GM10266 (cell line): Measurements from ENCODE around the gene RPLP1.

Source experiments
- DNase-seq: peaks from one replicate; pipeline ENCODE4 v3.0.0; 2012; ENCODE audit errors: extremely low spot score
- TF ChIP-seq, protein P1 (sequence below): IDR thresholded peaks from 2 replicates; pipeline ENCODE4 v1.5.1; 2012; ENCODE audit warnings: mild to moderate bottlenecking, low read depth; ENCODE audit not compliant: control insufficient read depth, insufficient read depth; ENCODE audit errors: missing control alignments

The RPLP1 gene

DNA sequence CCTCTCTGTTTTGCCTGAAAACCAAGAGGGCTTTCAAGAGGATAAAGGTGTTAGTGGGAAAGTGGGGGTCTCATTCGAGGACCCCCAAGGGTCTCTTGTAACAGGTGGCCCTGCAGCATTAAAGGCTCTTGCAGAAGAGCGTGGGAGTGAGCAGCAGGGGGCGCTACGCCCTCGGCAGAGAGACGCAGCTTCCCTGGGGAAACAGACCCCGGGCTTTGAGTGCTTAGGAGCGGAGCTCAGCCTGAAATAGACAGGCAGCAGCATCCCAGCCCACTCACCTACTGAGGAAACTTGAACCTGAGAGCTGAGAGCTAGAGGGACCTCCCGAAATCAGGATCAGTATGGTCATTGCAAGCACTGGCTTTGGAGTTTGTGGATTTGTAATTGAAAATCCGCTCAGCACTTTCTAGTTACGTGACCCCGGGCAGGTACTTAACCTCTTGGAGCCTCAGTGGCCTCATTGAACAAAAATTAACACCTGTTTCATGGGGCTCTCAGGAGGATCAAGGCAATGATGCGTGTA lies 25.7 kb downstream of the RPLP1 start:
- peak; percentile 50 for DNase-seq
- TF ChIP-seq, protein P1, sequence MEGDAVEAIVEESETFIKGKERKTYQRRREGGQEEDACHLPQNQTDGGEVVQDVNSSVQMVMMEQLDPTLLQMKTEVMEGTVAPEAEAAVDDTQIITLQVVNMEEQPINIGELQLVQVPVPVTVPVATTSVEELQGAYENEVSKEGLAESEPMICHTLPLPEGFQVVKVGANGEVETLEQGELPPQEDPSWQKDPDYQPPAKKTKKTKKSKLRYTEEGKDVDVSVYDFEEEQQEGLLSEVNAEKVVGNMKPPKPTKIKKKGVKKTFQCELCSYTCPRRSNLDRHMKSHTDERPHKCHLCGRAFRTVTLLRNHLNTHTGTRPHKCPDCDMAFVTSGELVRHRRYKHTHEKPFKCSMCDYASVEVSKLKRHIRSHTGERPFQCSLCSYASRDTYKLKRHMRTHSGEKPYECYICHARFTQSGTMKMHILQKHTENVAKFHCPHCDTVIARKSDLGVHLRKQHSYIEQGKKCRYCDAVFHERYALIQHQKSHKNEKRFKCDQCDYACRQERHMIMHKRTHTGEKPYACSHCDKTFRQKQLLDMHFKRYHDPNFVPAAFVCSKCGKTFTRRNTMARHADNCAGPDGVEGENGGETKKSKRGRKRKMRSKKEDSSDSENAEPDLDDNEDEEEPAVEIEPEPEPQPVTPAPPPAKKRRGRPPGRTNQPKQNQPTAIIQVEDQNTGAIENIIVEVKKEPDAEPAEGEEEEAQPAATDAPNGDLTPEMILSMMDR: peak; percentile 81

DNA sequence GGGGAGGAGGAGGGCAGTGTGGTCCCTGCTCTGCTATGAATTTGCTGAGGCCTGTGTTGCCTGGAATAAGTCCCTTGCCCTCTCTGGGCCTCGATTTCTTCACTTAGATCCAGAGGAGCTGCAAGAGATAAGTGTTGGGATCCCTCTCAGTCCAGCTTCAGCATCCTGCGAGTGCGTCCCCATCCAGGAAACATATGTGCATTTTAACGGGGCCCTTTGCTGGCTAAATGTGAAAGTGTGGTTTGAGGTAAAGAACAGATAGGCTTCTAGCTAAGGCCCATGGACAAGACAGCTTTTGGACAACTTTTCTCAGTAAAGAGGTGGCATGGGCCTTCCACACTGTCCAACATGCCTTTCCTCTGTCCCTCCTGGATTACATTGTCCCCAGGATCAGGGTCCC lies 26.5 kb downstream of the RPLP1 start:
- TF ChIP-seq, protein P1: no peak
- DNase-seq: no peak

DNA sequence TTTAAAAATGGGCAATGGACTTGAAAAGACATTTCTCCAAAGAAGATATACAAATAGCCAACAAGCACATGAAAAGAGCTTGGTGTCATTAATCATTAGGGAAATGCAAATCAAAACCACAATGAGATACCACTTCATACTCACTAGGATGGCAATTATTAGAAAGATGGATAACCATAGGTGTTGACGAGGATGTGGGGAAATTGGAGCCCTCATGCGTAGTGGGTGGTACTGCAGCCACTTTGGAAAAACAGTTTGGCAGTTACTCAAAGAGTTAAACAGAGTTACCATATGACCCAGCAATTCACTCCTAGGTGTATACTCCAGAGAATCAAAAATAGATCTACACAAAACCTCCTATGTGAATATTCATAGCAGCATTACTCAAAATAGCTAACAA lies 27.4 kb downstream of the RPLP1 start:
- DNase-seq: no peak
- TF ChIP-seq, protein P1: no peak

DNA sequence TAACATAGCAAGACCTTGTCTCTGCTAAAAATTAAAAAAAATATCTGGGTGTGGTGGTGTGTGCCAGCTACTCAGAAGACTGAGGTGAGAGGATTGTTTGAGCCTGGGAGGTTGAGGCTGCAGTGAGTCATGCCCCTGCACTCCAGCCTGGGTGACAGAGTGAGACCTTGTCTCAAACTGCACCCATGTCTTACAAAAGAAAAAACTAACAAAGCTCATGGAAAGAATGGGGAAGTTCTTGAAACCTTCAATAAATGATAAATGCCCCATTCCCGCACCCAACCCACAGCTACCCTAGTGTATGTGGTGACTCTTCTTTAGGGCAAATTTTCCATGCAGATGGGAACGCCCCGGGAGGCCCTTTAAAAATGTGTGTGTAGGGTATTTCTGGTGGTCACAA lies 28.3 kb downstream of the RPLP1 start:
- TF ChIP-seq, protein P1: no peak

DNA sequence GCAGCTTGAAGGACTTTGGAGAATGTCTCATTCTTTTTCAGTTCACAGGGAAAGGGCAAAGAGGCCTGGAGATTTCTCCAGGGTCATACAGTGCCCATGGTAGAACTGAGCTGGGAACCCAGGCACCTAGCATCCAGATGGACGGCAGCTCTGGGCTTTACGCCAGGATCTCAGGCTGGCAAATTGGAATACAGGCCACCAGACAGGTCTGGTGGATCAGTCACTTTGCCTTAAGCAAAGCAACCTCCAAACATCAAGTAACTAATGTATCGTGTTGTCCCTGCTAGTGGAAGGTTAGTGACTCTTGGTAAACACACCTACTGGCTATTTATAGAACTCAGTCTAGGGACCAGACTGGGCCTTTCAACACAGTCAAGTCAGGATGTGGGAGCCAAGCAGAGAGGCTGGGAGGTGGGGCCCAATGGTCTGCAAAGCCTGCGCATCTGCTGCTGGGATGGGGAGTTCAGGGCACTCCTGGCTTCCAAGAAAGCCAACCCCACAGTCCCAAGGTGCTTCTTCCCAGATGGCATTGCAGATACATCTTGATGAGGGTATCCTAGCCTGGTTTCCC lies 30.2 kb downstream of the RPLP1 start:
- TF ChIP-seq, protein P1: no peak
- no peak for DNase-seq

More for the DNA sequence above, 28.3 kb downstream of the RPLP1 start:
- DNase-seq: no peak

DNA sequence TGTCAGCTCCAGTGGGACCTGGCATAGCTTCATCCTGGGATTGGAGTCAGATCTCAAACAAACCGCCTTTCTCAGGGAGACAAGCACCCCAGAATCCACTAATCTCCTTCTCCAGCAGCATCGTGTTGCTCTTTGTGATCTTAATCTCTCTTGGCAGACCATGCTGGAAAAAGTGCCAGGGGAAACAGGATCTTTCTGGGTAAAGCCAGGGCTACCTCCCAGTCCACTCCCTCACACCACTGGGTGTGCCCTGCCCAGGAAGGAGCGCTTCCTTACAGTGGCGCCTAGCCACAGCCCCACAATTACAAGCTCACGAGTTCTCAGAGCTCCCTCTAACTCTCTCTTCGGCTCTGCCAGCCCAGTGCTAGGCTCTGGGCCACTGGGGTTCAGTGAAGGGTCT lies 32.2 kb downstream of the RPLP1 start:
- TF ChIP-seq, protein P1: no peak
- DNase-seq: no peak

DNA sequence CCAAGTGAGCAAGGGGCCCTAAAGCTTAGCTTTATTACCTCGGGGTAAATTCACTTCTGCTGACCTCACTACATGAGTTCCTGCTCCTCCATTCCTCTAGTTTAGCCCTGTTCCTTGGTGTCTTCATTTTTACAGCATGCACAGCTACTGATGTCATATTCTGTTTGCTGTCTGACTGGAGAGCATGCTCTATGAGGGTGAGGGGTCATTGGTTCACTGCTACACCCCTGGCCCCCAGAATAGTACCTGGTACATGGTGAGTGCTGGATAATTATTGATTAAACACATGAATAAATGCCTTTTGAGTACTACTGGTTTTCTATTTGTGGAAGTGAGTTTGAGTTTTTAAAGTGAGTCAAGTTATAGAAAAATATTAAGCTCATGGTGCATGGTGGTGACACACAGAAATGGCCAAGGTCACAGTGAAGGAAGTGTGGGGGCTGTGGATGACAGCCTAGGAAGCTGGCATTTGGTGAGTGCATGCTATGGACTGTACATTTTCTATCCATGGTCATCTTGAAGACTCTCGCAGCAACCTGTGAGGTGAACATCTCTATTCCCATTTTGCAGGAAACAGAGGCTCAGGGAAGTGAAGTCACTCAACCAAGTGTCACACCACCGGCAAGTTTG lies 34.0 kb downstream of the RPLP1 start:
- TF ChIP-seq, protein P1: no peak
- DNase-seq: no peak
